Measurements from ENCODE around the gene SEMA6C.

DNA sequence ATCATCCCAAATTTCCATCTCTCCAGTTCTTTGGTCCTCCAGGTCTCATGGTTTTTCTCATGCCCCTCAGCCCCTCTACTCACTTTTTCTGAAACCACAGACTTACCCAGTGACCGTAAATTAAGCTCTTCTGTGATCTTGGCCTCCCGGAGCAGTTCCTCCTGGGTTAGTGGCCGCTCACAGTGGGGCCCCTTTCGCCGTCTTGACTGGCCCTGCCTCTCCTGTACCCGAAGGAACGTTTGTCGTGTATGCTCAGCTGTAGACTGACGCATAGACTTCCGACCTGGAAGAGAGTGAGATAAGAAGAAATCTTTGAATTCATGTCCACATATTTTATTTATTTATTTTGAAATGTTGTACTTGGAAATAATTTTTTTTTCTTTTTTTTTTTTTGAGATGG lies 37.8 kb upstream of the SEMA6C start:
- TF ChIP-seq, protein P1, sequence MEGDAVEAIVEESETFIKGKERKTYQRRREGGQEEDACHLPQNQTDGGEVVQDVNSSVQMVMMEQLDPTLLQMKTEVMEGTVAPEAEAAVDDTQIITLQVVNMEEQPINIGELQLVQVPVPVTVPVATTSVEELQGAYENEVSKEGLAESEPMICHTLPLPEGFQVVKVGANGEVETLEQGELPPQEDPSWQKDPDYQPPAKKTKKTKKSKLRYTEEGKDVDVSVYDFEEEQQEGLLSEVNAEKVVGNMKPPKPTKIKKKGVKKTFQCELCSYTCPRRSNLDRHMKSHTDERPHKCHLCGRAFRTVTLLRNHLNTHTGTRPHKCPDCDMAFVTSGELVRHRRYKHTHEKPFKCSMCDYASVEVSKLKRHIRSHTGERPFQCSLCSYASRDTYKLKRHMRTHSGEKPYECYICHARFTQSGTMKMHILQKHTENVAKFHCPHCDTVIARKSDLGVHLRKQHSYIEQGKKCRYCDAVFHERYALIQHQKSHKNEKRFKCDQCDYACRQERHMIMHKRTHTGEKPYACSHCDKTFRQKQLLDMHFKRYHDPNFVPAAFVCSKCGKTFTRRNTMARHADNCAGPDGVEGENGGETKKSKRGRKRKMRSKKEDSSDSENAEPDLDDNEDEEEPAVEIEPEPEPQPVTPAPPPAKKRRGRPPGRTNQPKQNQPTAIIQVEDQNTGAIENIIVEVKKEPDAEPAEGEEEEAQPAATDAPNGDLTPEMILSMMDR (conservative IDR thresholded peaks at IDR 0.05 in 1 of 2, IDR thresholded peaks at IDR 0.05 in 1 of 2; ENCODE audit: extremely low read depth in 1 of 2, insufficient read depth in 1 of 2, low read depth in 1 of 2, low read length in 2 of 2): no peak
- no peak for TF ChIP-seq EZH2 (IDR thresholded peaks at IDR 0.05; ENCODE audit: borderline replicate concordance, low read length)
